Right lobe of liver (tissue), 4 donors: ENCODE results near the gene SLC39A9.

ENCODE experiments used
- POLR2A ChIP-seq: fragments of 450-650 bp; IDR thresholded peaks from one replicate; pipeline ENCODE4 v1.6.1; 2017; ENCODE audit warnings: antibody characterized with exemption, mild to moderate bottlenecking
- TF ChIP-seq, protein P1 (sequence below), 4 donors: fragments of 200-600 bp in 3 of 4; fragments of 450-650 bp in 1 of 4; IDR thresholded peaks; one replicate each; pipeline versions ENCODE4 v1.5.1 to v1.8.0; 2016 to 2022; ENCODE audit warnings: antibody characterized with exemption in 4 of 4, mild to moderate bottlenecking in 2 of 4
- donor health status: DM: no; HTN: no; CAD: no.
- donor health status: DM: no; HTN: no; CAD: no.
- donor health status: DM: no; HTN: yes; CAD: no.

DNA sequence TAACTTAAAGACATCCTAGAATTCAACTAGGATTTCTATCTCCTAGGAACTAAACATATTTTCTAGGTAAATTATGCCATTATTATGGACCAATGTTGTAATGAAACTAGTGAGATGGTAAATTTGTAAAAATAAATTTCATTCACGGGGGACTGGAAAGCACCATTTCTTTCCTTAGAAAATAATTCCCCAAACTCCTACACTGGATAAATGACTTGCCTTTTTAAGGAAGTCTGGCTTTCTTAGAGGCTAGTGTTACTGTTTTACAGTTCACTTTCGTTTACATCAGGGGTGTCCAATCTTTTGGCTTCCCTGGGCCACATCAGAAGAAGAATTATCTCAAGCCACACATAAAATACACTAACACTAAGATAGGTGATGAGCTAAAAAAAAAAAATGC, 3.3 kb downstream of the SLC39A9 start:
- TF ChIP-seq, protein P1, sequence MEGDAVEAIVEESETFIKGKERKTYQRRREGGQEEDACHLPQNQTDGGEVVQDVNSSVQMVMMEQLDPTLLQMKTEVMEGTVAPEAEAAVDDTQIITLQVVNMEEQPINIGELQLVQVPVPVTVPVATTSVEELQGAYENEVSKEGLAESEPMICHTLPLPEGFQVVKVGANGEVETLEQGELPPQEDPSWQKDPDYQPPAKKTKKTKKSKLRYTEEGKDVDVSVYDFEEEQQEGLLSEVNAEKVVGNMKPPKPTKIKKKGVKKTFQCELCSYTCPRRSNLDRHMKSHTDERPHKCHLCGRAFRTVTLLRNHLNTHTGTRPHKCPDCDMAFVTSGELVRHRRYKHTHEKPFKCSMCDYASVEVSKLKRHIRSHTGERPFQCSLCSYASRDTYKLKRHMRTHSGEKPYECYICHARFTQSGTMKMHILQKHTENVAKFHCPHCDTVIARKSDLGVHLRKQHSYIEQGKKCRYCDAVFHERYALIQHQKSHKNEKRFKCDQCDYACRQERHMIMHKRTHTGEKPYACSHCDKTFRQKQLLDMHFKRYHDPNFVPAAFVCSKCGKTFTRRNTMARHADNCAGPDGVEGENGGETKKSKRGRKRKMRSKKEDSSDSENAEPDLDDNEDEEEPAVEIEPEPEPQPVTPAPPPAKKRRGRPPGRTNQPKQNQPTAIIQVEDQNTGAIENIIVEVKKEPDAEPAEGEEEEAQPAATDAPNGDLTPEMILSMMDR (IDR thresholded peaks at IDR 0.05): no peak
- no peak for TF ChIP-seq POLR2A
